GM06990 (cell line): ENCODE results near the gene TMEM139.

ENCODE experiments used
- DNase-seq: peaks from one replicate; pipeline ENCODE4 v3.0.0-alpha.2; 2011; ENCODE audit not compliant: insufficient read length; ENCODE audit errors: extremely low read depth
- H3K27me3 ChIP-seq: replicated peaks from 2 replicates; pipeline ENCODE4 v1.6.0; 2011; ENCODE audit warnings: low read length; ENCODE audit not compliant: control insufficient read depth, insufficient read depth
- H3K36me3 ChIP-seq: 2 replicates; pipeline ENCODE4 v1.5.1; 2011; ENCODE audit warnings: low read length; ENCODE audit not compliant: control insufficient read depth, insufficient read depth
- H3K4me3 ChIP-seq: replicated peaks from 2 replicates; pipeline ENCODE4 v1.5.1; 2011; ENCODE audit warnings: low read depth, mild to moderate bottlenecking, control low read depth, low read length
- TF ChIP-seq, protein P1 (sequence below): IDR thresholded peaks from 2 replicates; pipeline ENCODE4 v1.5.1; 2011; ENCODE audit warnings: low read length, control low read depth, mild to moderate bottlenecking, inconsistent platforms; ENCODE audit not compliant: insufficient read depth, poor library complexity, severe bottlenecking

Gene TMEM139

DNA sequence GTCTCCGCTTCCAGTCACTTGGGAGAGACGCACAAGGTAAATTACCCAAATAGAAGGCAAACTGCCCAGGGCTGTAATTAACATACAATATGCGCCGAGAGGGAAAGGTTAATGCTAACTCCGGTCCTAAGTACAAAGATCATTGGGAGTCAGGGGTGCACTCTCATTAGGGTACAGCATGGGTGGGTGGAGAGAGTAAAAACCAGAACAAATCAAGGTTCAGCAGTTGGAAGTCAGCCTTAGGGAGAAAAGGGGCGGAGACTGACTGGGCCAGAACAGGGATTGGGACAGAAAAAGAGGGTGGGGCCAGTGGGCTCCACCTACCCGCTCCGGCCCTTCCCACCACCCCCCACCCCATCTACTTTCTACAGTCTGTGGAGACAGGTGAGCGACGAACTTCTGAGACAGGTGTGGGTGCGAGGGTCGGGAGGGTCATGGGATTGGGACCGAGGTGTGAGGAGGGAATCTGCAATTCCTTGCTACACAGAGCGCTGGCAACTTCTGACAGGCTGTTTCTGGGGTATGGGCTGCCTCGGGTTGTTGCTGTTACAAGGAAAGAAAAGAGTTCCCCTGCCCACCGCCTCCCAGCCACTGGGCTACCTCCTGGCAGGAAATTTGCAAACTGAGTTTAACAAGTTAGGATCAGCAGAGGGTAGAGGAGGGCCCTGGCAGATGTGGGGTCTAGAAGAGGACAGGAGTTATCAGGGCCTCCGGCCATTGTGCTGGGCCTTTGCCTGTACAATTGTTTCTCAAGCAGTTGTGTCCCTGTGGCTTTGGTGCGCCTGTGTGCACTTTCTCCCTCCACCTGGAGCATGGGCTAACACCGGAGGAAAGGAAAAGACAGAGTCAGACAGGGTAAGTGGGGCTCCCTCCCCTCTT lies at the start of gene TMEM139:
Gene TMEM139, plus strand, starts transcription at position 368 of the 879 bp plus-strand sequence. CDS start 1,000 bp downstream, outside the sequence.
- TF ChIP-seq, protein P1, sequence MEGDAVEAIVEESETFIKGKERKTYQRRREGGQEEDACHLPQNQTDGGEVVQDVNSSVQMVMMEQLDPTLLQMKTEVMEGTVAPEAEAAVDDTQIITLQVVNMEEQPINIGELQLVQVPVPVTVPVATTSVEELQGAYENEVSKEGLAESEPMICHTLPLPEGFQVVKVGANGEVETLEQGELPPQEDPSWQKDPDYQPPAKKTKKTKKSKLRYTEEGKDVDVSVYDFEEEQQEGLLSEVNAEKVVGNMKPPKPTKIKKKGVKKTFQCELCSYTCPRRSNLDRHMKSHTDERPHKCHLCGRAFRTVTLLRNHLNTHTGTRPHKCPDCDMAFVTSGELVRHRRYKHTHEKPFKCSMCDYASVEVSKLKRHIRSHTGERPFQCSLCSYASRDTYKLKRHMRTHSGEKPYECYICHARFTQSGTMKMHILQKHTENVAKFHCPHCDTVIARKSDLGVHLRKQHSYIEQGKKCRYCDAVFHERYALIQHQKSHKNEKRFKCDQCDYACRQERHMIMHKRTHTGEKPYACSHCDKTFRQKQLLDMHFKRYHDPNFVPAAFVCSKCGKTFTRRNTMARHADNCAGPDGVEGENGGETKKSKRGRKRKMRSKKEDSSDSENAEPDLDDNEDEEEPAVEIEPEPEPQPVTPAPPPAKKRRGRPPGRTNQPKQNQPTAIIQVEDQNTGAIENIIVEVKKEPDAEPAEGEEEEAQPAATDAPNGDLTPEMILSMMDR: no peak
- Histone ChIP-seq H3K27me3 (no peaks in the 10 kb centered on the region), H3K4me3 (no peak within 1 kb of the TSS), H3K36me3 (no peaks in the 10 kb centered on the region)
- DNase-seq: no peak

DNA sequence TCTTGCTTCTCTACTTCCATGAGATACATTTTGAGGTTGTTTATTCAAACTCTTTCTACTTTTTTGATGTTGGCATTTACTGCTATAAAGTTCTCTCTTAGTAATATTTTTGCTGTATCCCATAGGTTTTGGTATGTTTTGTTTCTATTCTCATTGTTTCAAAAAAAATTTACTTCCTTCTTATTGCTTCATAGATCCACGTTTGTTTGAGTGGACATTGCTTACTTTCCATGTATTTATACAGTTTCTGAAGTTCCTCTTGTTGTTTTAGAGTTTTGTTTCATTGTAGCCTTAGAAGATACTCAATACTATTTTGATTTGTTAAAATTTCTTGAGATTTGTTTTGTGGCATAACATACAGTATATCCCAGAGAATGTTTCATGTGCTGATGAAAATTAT lies 49.2 kb upstream of the TMEM139 start:
- no peak overlapping the region for H3K4me3 ChIP-seq
- DNase-seq: no peak
- TF ChIP-seq, protein P1: no peak
- no peaks in the 10 kb centered on the region for H3K27me3 ChIP-seq
- no peaks in the 10 kb centered on the region for H3K36me3 ChIP-seq

DNA sequence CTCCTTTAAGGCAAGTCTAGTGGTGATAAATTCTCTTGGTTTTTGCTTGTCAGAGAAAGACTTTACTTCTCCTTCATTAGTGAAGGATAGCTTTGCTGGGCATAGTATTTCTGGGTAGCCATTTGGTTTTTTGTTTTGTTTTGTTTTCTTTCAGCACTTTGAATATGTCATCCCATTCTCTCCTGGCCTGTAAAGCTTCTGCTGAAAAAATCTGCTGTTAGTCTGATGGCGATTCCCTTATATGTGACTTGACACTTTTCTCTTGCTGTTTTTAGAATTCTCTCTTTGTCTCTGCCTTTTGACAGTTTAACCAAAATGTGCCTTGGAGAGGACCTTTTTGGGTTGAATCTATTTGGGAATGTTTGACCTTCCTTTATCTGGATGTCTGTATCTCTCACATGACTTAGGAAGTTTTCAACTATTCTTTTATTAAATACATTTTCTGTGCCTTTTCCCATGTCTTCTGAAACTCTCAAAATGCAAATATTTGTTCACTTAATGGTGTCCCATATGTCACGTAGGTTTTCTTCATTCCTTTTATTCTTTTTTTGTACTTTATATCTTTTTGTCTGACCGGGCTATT lies 48.3 kb upstream of the TMEM139 start:
- no peaks in the 10 kb centered on the region for H3K36me3 ChIP-seq

DNA sequence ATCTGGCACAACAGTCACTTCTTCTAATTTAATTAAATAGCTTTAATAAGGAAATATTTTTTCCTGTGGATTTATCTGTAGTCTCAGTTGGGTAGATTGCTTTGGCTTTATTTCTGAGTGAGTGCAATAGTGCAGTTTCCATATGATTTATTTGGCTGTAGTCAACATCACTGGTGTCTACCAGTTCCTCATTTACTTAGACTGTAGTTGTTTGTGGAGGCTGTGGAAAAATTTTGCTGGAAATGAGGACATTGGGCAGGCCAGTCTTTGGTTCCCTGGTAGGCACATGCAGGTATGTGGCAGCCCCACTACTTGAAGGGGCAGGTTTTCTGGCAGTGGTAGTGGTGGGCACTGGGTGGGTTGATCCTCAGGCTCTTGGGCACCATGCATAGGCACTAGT lies 47.4 kb upstream of the TMEM139 start:
- DNase-seq: no peak
- TF ChIP-seq, protein P1: no peak
- Histone ChIP-seq H3K36me3 (no peaks in the 10 kb centered on the region), H3K27me3 (no peaks in the 10 kb centered on the region), H3K4me3 (no peak overlapping the region)

More for the DNA sequence above, 48.3 kb upstream of the TMEM139 start:
- H3K4me3 ChIP-seq: no peak overlapping the region
- DNase-seq: no peak
- TF ChIP-seq, protein P1: no peak
- H3K27me3 ChIP-seq: no peaks in the 10 kb centered on the region

DNA sequence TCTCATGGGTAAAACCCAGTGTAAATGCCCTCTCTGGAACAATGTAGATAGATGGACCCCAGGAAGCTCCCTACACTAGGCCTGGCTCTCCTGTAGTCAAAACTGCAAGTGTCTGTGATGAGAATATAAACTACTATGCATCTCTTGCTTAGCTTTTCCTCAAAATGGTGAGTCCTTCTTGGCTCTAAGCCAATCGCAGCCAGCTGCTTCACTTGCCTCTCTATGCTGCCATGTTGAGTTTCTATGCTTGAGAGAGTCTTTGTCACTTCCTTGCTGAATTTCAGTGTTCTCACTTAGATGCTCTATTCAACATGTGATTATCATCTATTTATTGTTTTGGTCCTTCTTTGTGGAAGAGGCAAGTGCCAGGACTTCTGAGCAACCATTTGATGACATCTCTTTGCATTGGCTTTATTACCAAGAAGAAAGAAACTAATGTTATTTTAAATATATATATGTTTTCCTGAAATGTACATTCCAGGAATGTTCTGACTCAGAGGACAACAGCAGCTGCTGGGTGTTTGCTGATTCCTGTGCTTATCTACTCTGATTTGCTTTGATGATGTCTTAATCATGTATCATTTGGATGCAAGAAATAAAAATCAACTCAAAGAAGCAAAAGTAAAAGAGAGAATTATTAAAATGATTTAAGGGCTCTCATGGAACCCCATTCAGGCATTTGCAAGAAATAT lies 46.3 kb upstream of the TMEM139 start:
- no peak overlapping the region for H3K4me3 ChIP-seq

More for the DNA sequence above, 46.3 kb upstream of the TMEM139 start:
- TF ChIP-seq, protein P1: no peak
- H3K36me3 ChIP-seq: no peaks in the 10 kb centered on the region
- no peaks in the 10 kb centered on the region; the same call in 1 of the 2 replicates for H3K27me3 ChIP-seq
- no peak for DNase-seq
